Testis (tissue), 2 donors: ENCODE results near the gene ADRA2A.

ENCODE experiments used
- POLR2A ChIP-seq: fragments of 450-650 bp; IDR thresholded peaks from one replicate; pipeline ENCODE4 v1.6.1; 2017; ENCODE audit warnings: antibody characterized with exemption, mild to moderate bottlenecking, moderate library complexity
- TF ChIP-seq, protein P1 (sequence below), 3 experiments: fragments of 450-650 bp in 2 of 3; fragments of 200-600 bp in 1 of 3; sonication (generic) in 1 of 3; IDR thresholded peaks; one replicate each; pipeline ENCODE4 v1.5.1; 2016 to 2019; ENCODE audit warnings: antibody characterized with exemption in 3 of 3, mild to moderate bottlenecking in 2 of 3, moderate library complexity in 1 of 3

DNA sequence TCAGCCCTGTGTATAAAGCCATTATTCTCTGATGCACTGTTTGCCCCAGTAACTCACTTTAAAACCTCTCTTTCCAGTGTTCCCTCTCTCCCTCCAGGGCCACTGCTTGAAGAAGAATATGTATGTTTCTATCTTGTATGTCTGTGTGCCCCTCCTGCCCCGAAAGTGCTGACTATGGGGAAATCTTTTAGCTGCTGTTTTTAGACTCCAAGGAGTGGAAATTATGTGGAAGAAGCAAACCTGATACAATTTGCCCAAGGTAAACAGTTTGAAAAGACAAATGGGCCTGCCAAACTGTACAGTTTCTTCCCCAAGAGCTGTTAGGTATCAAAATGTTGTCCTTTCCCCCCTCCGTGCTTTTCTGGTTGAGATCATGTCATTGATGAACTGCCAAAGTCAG, 3.4 kb downstream of the ADRA2A start:
- TF ChIP-seq, protein P1, sequence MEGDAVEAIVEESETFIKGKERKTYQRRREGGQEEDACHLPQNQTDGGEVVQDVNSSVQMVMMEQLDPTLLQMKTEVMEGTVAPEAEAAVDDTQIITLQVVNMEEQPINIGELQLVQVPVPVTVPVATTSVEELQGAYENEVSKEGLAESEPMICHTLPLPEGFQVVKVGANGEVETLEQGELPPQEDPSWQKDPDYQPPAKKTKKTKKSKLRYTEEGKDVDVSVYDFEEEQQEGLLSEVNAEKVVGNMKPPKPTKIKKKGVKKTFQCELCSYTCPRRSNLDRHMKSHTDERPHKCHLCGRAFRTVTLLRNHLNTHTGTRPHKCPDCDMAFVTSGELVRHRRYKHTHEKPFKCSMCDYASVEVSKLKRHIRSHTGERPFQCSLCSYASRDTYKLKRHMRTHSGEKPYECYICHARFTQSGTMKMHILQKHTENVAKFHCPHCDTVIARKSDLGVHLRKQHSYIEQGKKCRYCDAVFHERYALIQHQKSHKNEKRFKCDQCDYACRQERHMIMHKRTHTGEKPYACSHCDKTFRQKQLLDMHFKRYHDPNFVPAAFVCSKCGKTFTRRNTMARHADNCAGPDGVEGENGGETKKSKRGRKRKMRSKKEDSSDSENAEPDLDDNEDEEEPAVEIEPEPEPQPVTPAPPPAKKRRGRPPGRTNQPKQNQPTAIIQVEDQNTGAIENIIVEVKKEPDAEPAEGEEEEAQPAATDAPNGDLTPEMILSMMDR (IDR thresholded peaks at IDR 0.05): no peak
- TF ChIP-seq POLR2A: no peak
